ENCODE measurements around the gene BBOX1. TPM values are rescaled to one million over a fixed set of nuclear protein-coding genes. Genes with fewer than 3 reads are reported as not detected.

The BBOX1 gene
- total and polyA plus RNA-seq, 2 of the 4 experiments (the other 2 are of a cell fraction), result not detected

DNA sequence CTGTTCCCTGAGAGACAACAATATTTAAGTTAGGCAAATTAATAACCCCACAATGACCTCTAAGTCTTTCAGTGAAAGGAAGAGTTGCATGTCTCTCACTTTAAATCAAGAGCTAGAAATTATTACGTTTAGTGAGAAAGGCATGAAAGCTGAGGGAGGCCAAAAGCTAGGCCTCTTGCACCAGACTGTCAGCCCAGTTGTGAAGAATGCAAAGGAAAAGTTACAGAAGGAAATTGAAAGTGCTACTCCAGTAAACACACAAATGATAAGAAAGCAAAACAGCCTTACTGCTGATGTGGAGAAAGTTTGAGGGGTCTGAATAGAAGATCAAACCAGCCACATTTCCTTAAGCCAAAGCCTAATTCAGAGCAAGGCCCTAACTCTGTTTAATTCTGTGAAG is 45.0 kb downstream of the BBOX1 start:
- H2BK5ac ChIP-seq (ENCODE audit: low read depth, low read length, poor library complexity, severe bottlenecking), result no peak overlapping the region
- H3K4me3 ChIP-seq (ENCODE audit: insufficient read depth, low read depth, low read length), result no peak overlapping the region
- H2AK9ac ChIP-seq (replicated peaks; ENCODE audit: low read depth, low read length, poor library complexity), result no peak overlapping the region
- no peaks in the 10 kb centered on the region for H3K9me1 ChIP-seq (ENCODE audit: insufficient read depth, low read length)
- H3K27me3 ChIP-seq (ENCODE audit: control insufficient read depth, insufficient read depth, low read length), result no peaks in the 10 kb centered on the region
- intact Hi-C loops (cut with micrococcal nuclease), result no loop called here
- no peak overlapping the region for H4K91ac ChIP-seq (ENCODE audit: insufficient read depth, low read depth, low read length)
- H4K5ac ChIP-seq (ENCODE audit: low read depth, low read length), result no peak overlapping the region; the same call in 1 of the 2 replicates
- H3K56ac ChIP-seq (ENCODE audit: extremely low read depth, insufficient read depth, low read length), result no peak overlapping the region
- H3K9ac ChIP-seq (ENCODE audit: low read depth, low read length), result no peak overlapping the region
- POLR2A ChIA-PET (ENCODE audit: unreplicated experiment), result no interaction called here
- H3K4ac ChIP-seq (ENCODE audit: low read depth, low read length), result no peak overlapping the region
- CTCF ChIA-PET, result interaction anchor here (0.8 to 0.9 kb wide), 2 partner anchors 10 to 133 kb away, joined by 3 read pairs; no protein-coding TSS in a partner anchor
- TF ChIP-seq MAFK (IDR thresholded peaks at IDR 0.05; ENCODE audit: low read depth, low read length) (no peak), FOS (IDR thresholded peaks at IDR 0.05; ENCODE audit: low read depth, low read length) (no peak), CHD1 (IDR thresholded peaks at IDR 0.05; ENCODE audit: low read depth, low read length) (no peak)
- TF ChIP-seq, protein P1, sequence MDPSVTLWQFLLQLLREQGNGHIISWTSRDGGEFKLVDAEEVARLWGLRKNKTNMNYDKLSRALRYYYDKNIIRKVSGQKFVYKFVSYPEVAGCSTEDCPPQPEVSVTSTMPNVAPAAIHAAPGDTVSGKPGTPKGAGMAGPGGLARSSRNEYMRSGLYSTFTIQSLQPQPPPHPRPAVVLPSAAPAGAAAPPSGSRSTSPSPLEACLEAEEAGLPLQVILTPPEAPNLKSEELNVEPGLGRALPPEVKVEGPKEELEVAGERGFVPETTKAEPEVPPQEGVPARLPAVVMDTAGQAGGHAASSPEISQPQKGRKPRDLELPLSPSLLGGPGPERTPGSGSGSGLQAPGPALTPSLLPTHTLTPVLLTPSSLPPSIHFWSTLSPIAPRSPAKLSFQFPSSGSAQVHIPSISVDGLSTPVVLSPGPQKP (IDR thresholded peaks at IDR 0.05; ENCODE audit: borderline replicate concordance, low read depth, low read length), result no peak
- TF ChIP-seq, protein P2, sequence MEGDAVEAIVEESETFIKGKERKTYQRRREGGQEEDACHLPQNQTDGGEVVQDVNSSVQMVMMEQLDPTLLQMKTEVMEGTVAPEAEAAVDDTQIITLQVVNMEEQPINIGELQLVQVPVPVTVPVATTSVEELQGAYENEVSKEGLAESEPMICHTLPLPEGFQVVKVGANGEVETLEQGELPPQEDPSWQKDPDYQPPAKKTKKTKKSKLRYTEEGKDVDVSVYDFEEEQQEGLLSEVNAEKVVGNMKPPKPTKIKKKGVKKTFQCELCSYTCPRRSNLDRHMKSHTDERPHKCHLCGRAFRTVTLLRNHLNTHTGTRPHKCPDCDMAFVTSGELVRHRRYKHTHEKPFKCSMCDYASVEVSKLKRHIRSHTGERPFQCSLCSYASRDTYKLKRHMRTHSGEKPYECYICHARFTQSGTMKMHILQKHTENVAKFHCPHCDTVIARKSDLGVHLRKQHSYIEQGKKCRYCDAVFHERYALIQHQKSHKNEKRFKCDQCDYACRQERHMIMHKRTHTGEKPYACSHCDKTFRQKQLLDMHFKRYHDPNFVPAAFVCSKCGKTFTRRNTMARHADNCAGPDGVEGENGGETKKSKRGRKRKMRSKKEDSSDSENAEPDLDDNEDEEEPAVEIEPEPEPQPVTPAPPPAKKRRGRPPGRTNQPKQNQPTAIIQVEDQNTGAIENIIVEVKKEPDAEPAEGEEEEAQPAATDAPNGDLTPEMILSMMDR (conservative IDR thresholded peaks at IDR 0.05; ENCODE audit: low read depth, low read length), result no peak
- no peak overlapping the region for H3K27ac ChIP-seq (ENCODE audit: insufficient read depth, low read length)
- H2AK5ac ChIP-seq (ENCODE audit: low read depth, low read length), result no peak overlapping the region
- H3K23ac ChIP-seq (ENCODE audit: low read depth, low read length), result no peak overlapping the region
- no CpG with 5 or more reads among the region's 1 CpG for WGBS, 2 experiments (ENCODE audit: extremely low coverage in 2 of 2, insufficient read length in 1 of 2)
- no peak overlapping the region for H2BK20ac ChIP-seq (ENCODE audit: low read depth, low read length)
- no peak overlapping the region for H2BK120ac ChIP-seq (ENCODE audit: low read depth, low read length)
- dilution Hi-C loops (cut with HindIII; ENCODE audit: low sequenced_read_pairs, unreplicated experiment), result no loop called here
- peak; percentile 35; the same call in 1 of the 2 replicates for ATAC-seq (ENCODE audit: low read depth)
- no peaks in the 10 kb centered on the region for H3K9me3 ChIP-seq (ENCODE audit: control insufficient read depth, insufficient read depth, low read length)
- in situ Hi-C loops (cut with MboI; ENCODE audit: low sequenced_read_pairs), result no loop called here
- no peak overlapping the region for H3K4me2 ChIP-seq (ENCODE audit: low read depth, low read length)
- BruUV-seq (replicated peaks), result no TSS peak
- H3K36me3 ChIP-seq (ENCODE audit: control insufficient read depth, insufficient read depth, low read length), result no peaks in the 10 kb centered on the region
- H4K8ac ChIP-seq (ENCODE audit: low read depth in 2 of 2, low read length in 2 of 2), result no peak overlapping the region
- H3K79me1 ChIP-seq (ENCODE audit: low read depth in 1 of 2, low read length in 2 of 2), result no peaks in the 10 kb centered on the region
- no peak overlapping the region for H2BK15ac ChIP-seq (ENCODE audit: low read depth, low read length)
- no peaks in the 10 kb centered on the region for H4K20me1 ChIP-seq (ENCODE audit: insufficient read depth, low read length)
- no peak overlapping the region for H3K14ac ChIP-seq (replicated peaks; ENCODE audit: low read depth, low read length)
- no peak overlapping the region for H2AFZ ChIP-seq (replicated peaks; ENCODE audit: low read length, poor library complexity)
- no peaks in the 10 kb centered on the region; the same call in 1 of the 2 replicates for H3K4me1 ChIP-seq (ENCODE audit: control insufficient read depth, insufficient read depth, low read length)
- no peak for DNase-seq
- no peak overlapping the region; the same call in 1 of the 2 replicates for H3K18ac ChIP-seq (ENCODE audit: low read depth, low read length)

Data from IMR-90 (cell line).